HG03108 (cell line): ENCODE results near the gene INPP5A.

Experiments used
- ATAC-seq: cut with Tn5 transposase; IDR thresholded peaks from one replicate; pipeline ENCODE4 v1.9.1; 2021; ENCODE audit warnings: moderate library complexity; ENCODE audit not compliant: unreplicated experiment

INPP5A gene

DNA sequence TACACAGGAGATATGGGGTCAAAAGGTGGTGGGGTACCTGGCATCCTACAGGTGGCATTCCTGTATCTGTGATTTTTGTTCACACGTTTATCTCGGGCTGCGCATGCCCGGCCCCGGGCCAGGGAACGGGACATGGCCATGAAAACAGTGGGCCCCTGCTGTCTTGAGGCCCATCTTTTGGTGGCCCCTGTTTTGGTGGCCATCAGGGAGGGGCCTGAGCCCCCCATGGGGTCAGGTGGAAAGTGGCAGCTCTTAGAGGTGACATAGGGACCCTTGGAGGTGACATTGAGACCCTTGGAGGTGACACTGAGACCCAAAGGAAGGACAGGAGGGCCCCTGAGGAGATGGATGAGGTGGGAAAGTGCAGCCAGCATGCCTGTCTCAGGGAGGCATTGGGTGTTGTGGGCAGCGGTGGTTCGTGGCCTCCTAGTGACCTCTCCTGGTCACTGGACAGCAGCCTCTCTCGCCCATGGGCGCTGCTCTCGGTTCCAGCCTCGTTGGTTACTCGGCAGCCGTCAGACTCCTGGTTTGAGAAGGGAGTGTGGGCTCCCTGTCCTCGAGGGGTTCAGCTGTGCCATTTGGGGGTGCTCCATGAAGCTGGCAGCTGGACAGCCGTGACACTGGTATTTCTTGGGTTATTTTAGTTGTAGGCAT lies 39.9 kb downstream of the INPP5A start:
- ATAC-seq: no peak

DNA sequence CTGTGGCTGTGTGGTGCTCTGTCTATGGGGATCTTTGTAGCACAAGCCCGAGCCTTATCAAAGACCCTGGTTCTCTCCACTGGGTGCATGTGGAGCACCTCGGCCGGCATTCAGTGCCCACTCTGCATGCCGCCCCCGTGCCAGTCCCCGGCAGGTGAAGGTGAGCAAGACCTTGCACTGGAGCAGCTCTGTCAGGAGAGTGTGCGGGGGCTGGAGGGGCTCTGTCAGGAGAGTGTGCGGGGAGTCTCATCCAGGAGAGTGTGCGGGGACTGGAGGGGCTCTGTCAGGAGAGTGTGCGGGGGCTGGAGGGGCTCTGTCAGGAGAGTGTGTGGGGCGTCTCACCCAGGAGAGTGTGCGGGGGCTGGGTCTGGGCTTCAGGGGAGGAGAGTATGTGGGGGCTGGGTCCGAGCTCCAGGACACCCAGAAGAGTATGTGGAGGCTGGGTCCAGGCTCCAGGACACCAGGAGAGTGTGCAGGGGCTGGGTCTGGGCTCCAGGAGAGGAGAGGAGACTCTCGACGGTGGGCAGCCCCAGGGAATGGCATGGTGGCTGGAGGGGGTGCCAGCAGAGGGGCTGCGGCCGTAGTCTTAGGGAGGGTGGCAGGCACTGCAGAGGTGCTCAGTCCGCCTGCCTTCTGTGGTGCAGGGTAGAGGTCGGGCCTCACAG lies 40.8 kb downstream of the INPP5A start:
- no peak for ATAC-seq

DNA sequence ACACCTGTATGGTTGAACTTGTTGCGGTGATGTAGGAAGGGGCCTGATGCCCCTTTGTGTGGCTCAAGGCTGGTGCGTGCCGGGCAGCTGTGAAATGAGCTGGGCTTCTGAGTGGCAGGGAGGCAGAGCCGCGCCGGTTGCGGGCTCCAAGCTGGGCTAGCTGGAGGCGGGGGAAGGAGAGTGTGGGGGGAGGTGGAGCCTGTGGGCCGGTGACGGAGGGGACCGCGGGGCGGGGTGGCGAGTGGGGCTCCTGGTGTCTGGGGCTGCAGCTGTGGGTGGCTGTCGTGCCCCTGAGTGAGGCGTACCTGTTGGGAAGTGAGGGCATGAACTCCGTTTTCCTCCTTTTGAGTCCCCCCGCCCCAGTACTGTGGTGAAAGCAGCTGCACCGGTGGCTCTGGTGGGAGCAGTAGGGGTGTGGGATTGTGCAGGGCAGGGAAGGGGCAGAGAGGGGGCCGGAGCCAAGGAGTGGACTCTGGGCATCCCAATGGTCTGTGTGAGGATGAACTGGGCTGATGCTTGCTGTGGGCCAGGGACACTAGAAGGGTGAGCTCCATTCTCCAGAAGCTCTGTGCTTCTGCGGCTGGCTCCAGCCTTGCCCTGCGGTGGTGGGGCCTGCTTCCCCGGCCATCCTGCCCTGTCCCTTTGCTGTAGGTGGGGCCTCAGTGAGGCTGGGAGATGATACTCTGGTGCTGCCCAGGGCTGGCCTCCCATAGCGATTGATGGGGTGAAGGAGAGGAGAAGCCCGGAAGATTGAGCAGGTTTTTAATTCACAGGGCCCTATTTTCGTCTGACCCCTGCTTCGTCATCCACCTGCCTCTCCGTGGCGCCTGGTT lies 41.7 kb downstream of the INPP5A start:
- no peak for ATAC-seq

DNA sequence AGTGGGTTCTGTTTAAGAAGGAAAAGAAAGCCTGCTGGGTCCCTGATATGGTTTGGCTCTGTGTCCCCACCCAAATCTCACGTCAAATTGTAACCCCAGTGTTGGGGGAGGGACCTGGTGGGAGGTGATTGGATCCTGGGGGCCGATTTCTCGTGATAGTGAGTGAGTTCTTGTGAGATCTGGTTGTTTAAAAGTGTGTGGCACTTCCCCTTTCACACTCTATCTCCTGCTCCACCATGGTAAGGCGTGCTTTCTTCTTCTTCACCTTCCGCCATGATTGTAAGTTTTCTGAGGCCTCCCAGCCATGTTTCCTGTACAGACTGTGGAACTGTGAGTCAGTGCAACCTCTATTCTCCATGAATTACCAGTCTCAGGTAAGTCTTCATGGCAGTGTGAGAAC lies 42.6 kb downstream of the INPP5A start:
- no peak for ATAC-seq

DNA sequence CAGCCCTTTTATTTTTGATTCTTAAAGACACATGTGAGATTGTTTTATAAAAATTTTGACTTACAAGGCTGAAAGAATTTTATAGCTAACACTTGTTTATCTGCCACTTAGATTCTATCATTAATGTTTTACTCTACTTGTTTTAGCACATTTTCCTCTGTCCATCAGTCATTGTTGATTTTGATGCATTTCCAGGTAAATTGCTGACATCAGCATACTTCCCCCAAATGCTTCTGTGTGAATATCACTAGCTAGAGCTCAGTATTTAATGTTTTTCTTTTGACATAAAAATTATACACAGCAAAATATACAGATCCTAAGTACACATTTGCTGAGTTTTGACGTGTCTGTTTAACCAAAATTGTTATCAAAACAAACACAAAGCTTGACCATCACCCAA lies 43.0 kb downstream of the INPP5A start:
- ATAC-seq: no peak

DNA sequence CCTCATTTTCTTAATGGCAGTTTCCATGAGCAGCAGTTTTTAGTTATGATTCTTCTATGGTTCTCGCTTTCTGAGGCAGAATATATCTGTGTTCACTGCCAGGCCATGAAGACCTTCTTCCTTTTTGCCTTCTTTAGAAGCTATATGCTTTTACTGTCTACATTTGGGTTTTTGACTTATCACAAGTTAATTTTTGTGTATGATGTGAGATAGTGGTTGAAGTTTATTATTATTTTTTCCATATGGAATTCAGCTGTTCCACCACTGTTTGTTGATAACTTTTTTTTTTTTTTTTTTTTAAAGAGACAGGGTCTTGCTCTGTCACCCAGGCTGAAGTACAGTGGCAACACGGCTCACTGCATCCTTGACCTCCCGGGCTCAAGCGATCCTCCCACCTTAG lies 44.5 kb downstream of the INPP5A start:
- no peak for ATAC-seq

DNA sequence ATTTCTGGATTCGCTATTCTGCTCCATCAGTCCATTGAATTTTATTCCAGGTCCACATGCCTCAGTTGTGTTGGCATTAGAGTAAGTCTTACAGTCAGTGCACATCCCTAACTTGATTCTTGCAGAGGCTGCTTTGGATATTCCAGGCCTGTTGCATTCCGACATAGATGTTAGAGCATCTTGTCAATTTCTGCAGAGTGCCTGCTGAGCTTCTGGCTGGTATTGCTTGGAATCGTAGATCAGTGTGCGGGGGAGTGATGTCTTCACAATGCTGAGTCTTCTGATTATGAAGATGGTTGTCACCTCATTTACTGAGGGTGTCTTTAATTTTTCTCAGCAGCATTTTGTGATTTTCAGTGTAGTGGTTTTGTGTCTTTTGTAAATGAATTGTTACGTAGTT lies 45.2 kb downstream of the INPP5A start:
- no peak for ATAC-seq

DNA sequence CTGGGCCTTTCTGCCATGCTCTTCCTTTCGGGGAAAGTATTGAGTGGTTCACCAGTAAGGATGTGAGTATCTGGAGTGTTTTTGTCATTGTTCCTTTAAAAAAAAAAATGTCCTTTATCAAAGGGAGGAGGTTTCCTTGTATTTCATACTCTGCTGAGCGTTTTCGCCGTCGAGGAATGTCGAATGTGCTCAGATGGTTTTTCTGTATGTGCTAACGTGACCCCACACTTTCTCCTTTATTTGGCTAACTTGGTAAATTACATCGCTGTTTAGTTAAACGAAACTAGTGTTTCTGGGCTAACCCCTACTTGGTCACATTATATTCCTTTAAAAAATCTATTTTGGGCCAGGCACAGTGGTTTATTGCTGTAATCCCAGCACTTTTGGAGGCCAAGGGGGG lies 45.9 kb downstream of the INPP5A start:
- ATAC-seq: no peak

DNA sequence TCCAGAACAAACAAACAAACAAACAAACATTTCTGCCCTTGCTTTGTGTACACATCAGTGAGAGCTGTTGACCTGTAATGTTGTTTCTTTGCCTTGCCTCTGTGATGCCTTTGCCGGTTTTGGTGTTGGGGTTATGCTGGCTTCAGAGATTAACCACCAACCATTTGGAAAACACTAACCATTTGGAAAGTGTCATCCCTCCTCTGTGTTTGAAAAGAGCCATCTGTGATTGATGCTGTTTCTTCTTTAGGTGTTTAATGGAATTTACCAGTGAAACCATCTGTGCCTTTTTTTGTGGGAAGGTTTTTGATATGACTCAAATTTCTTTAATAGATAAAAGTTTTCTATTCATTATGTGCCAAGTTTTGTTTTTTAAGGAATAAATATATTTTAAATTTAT lies 46.5 kb downstream of the INPP5A start:
- ATAC-seq: no peak

DNA sequence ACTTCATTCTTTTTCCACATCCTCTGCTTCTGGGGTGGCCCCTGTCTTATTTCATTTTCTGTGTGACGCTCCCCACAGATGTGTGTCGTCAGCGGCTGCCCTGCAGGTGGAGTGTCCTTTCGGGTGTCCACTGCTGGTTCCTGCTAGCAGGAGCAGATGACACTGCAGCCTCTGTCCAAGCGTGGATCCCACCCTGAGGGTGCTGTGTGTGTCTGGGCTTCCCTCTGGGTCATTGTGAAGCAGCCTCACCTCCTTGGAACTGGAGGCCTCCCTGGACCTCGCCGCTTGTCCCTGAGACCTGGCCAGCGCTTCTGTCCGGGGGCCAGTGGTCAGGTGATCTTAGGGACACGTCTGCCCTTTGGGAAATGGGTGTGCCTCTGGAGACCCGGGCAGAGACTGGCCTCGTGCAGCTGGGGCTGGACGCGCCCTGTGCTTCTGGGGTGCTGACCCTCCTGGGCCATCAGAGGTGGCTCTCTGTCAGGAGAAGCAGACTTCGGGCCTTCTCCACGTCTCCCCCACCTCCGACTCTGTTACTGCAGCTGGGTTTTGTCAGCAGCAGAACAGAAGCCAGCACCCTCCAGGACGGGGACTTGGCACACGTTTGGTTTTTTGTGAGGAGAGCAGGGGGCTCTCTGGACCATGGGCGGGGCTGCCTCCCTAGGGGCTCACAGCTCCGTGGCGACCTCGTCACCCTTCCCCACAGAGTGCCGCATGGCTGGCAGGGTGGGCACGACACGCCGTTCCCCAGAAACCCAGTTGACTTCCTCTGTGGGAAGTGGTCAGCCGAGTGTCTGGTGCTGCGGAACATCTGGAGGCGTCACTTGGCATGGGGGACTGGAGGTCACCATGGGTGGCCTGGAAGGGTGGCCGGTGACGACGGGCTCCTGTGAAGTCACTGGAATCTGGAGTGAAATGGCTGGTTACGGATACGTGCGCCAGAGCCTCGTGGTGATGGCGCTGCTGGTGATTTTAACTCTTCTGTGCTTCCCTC lies 48.4 kb downstream of the INPP5A start:
- ATAC-seq: no peak

DNA sequence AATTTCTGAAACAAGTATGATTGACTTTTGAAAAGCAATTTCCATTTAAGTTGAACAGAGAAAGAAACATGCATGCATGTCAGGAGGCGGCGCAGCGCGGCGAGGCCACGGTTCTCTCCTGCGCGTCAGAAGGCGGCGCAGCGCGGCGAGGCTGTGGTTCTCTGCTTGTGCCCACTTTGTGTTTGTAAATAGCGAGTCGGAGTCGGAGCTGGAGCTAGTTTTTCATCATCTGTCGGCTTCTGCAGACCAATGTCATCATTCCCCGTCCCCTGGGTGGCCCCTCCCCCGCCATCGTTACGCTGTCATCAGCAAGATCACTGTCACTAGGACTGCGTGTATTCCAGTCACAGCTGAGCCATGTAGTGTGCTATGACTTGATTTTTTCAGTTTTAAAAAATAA lies 49.2 kb downstream of the INPP5A start:
- ATAC-seq: no peak

DNA sequence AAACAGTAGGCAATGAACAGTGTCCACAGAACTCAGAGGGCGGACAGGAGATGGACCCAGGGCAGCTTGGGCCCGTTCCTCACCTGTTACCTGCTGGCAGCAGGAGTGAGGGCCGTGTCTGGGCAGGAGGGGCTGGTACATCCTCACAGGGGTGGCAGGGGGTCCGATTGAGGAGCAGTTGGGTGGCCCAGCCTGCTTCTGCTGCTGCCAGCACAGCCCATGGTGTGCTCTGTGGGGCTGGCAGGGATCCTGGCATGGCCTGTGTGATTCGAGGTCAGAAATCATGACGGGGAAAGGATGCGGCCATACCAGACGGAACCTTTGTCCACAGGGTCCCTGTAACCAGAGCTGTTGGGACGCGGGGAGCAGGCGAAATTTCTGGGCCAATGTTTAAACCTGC lies 49.6 kb downstream of the INPP5A start:
- no peak for ATAC-seq

DNA sequence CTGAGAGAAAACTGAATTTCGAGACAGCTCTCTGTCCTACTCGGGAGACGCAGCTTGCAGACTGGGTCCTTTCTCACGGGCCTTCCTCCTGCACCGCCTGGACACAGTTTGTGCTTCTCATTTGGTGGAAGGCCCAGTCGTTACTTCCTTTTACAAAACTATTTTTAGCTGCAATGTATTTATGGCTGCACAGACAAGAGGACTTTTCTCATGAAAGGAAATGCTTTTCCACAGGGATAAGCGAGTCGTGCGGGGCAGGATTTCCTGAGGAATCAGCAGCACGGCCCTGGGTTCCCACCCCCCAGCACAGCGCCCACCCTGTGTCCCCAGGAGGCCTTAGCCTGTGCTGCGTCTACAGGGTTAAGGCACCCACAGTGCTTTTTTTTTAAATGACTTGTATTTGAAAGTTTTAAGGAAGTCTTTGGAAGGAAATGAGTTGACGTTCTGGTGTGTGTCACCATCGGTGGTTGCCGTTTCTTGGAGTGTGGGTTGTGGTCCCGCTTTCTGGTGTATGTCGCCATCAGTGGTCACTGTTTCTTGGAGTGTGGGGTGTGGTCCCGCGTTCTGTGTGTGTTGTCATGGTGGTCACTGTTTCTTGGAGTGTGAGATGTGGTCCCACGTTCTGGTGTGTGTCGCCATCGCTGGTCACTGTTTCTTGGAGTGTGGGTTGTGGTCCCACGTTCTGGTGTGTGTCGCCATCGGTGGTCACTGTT lies 50.9 kb downstream of the INPP5A start:
- ATAC-seq: peak; percentile 40

DNA sequence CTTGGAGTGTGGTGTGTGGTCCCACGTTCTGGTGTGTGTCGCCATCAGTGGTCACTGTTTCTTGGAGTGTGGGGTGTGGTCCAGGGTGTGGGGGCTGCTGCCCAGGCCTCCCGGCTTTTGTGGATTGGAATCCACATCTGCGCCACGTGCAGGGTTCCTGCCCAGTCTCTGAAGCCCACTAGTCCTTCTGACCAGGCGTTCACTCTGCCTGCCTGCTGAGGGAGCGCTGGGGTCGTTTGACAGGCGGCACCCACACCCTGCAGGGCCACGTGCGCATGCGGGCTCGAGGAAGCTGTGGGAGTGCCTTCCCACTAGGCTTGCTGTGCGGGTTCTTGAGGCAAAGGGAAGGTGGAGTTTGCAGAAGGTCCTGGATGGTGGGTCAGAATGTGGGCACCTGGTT lies 51.4 kb downstream of the INPP5A start:
- no peak for ATAC-seq

DNA sequence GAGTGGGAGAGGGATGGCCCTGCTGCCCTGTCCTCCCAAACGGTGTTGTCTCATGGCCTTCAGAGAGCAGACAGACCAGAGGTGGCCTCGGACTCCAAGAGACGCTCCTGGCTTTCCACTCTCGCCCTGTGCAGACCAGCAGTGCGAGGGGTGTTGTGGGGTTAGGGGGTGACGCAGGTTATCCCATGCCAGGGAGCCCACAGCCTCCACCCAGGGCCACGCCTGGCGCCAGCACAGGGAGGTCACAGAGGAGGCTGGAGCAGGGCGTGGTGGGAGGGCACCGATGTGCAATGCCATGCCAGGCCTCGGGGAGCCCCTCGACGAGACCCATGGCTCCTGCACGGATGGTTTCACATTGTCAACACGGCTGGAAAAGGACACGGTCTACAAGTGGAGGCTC lies 52.1 kb downstream of the INPP5A start:
- ATAC-seq: no peak

DNA sequence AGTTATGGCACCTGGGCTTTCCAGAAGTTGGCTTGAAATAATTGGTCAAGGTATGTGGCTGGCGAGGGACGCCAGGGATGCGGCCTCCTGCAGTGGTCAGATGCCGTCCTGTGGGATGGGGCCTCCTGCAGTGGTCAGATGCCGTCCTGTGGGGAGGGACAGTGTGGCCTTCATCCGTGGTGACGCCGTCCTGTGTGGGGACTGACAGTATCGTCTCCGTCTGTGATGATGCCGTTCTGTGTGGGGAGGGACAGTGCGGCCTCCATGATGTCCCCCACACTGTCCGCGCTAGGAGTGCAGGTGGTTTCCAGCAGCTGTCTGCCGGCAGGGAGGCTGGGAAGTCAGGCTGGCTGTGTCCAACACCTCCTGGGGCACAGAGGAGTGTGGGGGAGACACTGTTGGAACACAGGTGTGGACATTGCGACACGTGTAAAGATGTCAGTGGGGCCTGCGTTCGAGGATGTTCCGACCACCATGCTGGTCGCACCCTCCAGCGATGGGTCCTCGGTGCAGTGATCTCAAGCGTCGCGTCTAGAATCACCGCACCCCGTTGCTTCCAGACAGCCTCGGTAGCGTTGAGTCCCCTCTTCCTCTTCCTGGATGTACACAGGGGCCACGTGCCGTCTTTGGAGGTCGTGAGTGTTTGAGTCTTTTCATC lies 52.6 kb downstream of the INPP5A start:
- ATAC-seq: no peak

DNA sequence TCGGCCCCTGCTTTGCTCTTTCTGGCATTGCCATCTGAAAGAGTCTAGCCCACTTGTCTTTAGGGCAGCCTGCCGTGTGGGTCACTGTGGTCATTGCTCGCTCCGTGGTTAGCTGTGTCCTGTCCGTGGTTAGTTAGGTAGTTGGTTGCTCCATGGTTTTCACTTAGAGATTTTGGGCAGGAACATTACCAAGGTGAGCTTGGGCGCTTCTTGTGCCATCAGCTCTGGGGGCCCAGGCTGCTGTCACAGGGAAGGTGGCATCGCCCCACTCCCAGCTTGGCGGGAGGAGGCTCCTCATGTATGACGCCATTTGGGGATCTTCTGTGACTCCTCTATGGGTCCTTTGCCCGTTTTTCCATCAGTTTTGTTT lies 53.1 kb downstream of the INPP5A start:
- ATAC-seq: no peak

DNA sequence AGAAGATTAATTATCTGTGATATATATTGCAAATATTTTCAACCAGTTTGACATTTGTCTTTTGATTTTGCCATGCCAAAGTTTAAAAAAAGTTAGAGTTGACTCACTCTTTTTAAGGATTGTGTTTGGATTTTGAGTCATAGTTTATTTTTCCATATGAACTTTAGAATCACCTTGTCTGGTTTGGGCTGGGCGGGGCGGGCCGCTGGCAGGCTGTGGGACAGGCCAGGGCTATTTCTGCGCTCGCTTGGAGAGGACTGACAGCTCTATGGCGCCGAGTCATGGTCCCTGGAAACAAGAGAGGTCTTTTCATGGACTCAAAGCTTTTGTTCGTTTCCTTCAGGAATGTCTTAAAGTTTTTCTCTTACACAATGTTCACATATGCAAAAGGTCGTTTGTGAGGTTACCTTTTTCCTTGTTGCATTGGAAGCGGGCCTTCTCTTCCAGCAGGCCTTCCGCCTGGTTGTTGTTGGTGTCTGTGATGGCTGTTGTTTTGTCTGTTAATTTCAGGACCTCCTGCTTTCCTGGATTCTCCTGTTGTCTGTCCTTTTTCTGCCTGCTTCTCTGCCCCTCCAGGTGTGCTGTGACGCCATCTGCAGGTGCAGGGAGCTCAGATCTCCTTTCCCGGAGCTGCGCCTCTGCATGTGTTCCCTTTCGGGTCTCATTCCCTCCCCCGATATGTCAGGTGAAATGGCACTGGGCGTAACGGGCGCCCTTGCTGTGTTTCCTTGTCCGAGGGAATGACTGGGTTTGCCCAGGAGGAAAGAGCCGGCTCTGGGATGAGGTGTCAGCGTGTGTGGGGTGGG lies 53.8 kb downstream of the INPP5A start:
- ATAC-seq: no peak

DNA sequence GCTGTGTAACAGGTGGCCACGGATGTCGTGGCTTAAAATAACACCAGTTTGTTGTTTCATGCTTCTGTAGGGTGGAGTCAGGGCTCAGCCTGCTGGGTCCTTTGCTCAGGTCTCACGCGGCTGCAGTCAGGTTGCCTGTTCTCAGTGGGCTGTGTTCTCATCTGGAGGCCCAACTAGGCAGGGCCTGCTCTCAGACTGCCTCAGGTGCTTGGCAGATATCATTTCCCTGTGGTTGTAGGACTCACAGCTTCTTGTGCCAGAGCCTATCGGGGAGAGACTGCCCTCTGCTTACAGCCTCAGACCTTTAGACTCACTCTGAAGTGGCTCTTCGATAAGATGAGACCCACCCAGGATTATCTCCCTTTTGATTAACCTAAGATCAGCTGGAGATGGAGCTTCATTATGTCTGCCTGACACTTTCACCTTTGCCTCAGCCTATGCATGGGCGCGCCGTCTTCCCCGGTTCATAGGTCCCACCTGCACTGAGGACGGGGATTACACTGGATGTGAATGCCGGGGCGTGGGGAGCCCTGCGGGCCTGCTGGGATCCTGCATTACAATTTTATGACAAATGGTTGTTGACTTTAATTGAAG lies 55.3 kb downstream of the INPP5A start:
- no peak for ATAC-seq
